LNCaP clone FGC (cell line): ENCODE results near the gene NRP2.

ENCODE experiments used
- DNase-seq: peaks from one replicate; pipeline ENCODE4 v3.0.0-alpha.2; 2011; ENCODE audit warnings: low read depth
- H3K4me3 ChIP-seq: 2 replicates; pipeline ENCODE4 v1.5.1; 2011; ENCODE audit warnings: mild to moderate bottlenecking, low read depth, low read length, control low read depth
- CTCF ChIP-seq: IDR thresholded peaks from 2 replicates; pipeline ENCODE4 v1.5.1; 2012; ENCODE audit warnings: mild to moderate bottlenecking; ENCODE audit not compliant: control insufficient read depth, insufficient read depth; ENCODE audit errors: extremely low read depth

The NRP2 gene

DNA sequence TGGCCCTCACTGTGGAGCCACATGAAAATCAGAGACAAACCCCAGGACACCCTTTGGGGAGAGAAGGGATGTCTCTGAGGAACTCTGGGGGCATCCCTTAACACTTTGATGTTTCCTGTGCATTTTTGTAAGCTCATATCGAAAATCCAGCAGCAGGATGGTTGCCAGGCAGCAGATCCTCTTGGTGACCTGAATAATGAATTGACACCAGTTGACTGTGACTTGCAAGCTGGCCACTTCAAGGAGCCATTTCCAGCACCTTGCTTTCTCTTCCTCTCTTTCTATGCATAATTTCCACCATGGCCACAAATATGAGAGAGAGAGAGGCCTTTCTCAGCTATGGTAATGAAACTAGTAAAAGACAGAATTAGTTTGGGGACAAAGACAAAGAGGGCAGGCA lies 91.7 kb downstream of the NRP2 start:
- no peak for TF ChIP-seq CTCF
- no peak overlapping the region for H3K4me3 ChIP-seq
- no peak for DNase-seq

DNA sequence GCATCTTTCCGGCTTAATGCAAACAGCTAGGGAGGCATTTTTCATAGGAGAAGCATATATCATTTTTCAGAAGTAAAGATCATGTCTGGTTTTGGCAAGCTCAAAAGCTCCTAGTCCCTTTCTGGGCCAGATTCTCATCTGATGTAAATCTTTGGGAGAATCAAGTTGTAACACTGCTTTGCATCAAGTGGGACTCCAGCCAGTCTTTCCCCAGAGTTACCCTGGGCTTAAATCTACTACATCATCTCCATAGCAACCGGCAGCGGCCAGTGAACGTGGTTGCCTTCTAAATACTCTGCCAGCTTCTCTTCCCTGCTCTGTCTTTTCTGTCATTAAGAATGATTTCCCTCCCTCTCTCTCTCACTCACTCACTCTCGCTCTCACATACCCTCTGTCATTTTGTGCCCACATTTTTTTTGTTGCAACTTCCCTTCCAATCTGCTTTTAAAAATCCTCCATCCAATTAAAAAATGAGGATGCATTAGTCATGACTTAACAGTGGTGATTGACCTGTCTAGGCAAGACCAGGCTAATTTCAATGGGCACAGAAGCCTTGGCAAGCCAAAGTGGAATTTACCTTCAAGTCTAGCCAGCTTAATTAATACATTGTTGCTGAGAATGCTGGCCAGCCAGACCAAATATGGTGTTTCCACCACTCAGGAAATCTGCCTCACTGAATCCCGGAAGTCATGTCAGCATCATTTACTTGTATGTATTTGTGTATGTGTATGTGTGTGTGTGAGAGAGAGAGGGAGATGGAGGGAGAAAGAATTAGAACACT lies 93.0 kb downstream of the NRP2 start:
- no peak overlapping the region for H3K4me3 ChIP-seq
- TF ChIP-seq CTCF, result no peak
- no peak for DNase-seq

- DNase-seq, result no peak
These were observed 93.8 kb downstream of the NRP2 start for GRCh38 chr2:205776139-205776538.

GRCh38 chr2:205776720-205777119 lies 94.4 kb downstream of the NRP2 start:
- no peak overlapping the region for H3K4me3 ChIP-seq
- TF ChIP-seq CTCF, result no peak
- no peak for DNase-seq

More at GRCh38 chr2:205776139-205776538, 93.8 kb downstream of the NRP2 start:
- TF ChIP-seq CTCF, result peak; percentile 81
- H3K4me3 ChIP-seq, result no peak overlapping the region

- no peak overlapping the region for H3K4me3 ChIP-seq
- DNase-seq, result no peak
- no peak for TF ChIP-seq CTCF
These were observed 96.1 kb downstream of the NRP2 start for GRCh38 chr2:205778356-205778755.

DNA sequence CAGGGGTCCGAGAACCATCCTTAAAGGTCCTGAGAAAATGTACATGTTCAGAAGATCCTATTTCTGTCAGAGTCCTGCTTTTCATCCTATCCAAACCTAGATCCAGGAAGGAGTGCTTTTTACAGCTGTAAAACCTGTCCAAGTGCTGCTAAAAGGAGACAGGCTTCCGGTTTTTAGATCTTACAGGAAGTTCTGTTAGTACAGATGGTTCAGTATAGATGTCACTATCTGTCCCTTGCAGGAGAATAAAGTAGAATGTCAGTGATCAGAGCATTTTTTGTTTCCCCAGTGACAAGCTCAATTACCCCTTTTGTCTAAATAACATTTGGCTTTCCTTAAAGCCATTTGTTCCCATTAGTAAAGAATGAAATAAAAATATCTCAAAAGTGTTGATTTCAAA lies 98.3 kb downstream of the NRP2 start:
- H3K4me3 ChIP-seq, result no peak overlapping the region
- TF ChIP-seq CTCF, result no peak
- no peak for DNase-seq
